ENCODE data around the gene RNF2. TPM values are rescaled to one million over a fixed set of nuclear protein-coding genes. Genes with fewer than 3 reads are reported as not detected.
"Not testable (repeated sequence)": the region's sequence is repeated elsewhere in the genome, so short reads cannot be mapped to it uniquely, and the experiment has no call there.

Gene RNF2
- total RNA-seq, 1 experiment from 2014 or later, result 23.3 TPM

GRCh38 chr1:185063719-185064118, 18.4 kb downstream of the RNF2 start:
- H3K27ac Mint-ChIP-seq (ENCODE audit: unreplicated experiment), result no peak overlapping the region
- intact Hi-C loops (cut with micrococcal nuclease; ENCODE audit: unreplicated experiment), result no loop called here
- peaks cover 6% of the 10 kb centered on the region for H3K4me1 Mint-ChIP-seq (ENCODE audit: low read depth, unreplicated experiment)
- no peaks in the 10 kb centered on the region for H3K36me3 Mint-ChIP-seq (ENCODE audit: insufficient read depth, unreplicated experiment)
- no peak overlapping the region for H3K4me3 Mint-ChIP-seq (ENCODE audit: low read depth, unreplicated experiment)
- DNase-seq, result no peak
- CTCF ChIA-PET, result no interaction called here
- H3K9me3 Mint-ChIP-seq (ENCODE audit: low read depth, unreplicated experiment), result no peaks in the 10 kb centered on the region
- no peak for TF ChIP-seq CTCF (IDR thresholded peaks at IDR 0.05; ENCODE audit: unreplicated experiment)
- H3K27me3 Mint-ChIP-seq (ENCODE audit: unreplicated experiment), result no peaks in the 10 kb centered on the region
- BruUV-seq (replicated peaks), result no TSS peak

- intact Hi-C loops (cut with micrococcal nuclease; ENCODE audit: unreplicated experiment); H3K4me3 Mint-ChIP-seq (ENCODE audit: low read depth, unreplicated experiment); H3K27ac Mint-ChIP-seq (ENCODE audit: unreplicated experiment); BruUV-seq (replicated peaks); H3K9me3 Mint-ChIP-seq (ENCODE audit: low read depth, unreplicated experiment); DNase-seq; H3K27me3 Mint-ChIP-seq (ENCODE audit: unreplicated experiment); H3K36me3 Mint-ChIP-seq (ENCODE audit: insufficient read depth, unreplicated experiment); H3K4me1 Mint-ChIP-seq (ENCODE audit: low read depth, unreplicated experiment); CTCF ChIA-PET: not testable (repeated sequence)
Observed at GRCh38 chr1:185065006-185065405, 19.6 kb downstream of the RNF2 start.

GRCh38 chr1:185066181-185066580, 20.8 kb downstream of the RNF2 start:
- intact Hi-C loops (cut with micrococcal nuclease; ENCODE audit: unreplicated experiment), result no loop called here
- CTCF ChIA-PET, result no interaction called here
- no peak overlapping the region for H3K4me3 Mint-ChIP-seq (ENCODE audit: low read depth, unreplicated experiment)

GRCh38 chr1:185068341-185068740, 23.0 kb downstream of the RNF2 start:
- no peaks in the 10 kb centered on the region for H3K27me3 Mint-ChIP-seq (ENCODE audit: unreplicated experiment)
- H3K4me1 Mint-ChIP-seq (ENCODE audit: low read depth, unreplicated experiment), result peaks cover 6% of the 10 kb centered on the region
- CTCF ChIA-PET, result no interaction called here
- BruUV-seq (replicated peaks), result no TSS peak
- H3K9me3 Mint-ChIP-seq (ENCODE audit: low read depth, unreplicated experiment), result no peaks in the 10 kb centered on the region
- DNase-seq, result no peak
- no peak overlapping the region for H3K4me3 Mint-ChIP-seq (ENCODE audit: low read depth, unreplicated experiment)
- H3K27ac Mint-ChIP-seq (ENCODE audit: unreplicated experiment), result no peak overlapping the region
- intact Hi-C loops (cut with micrococcal nuclease; ENCODE audit: unreplicated experiment), result no loop called here
- no peak for TF ChIP-seq CTCF (IDR thresholded peaks at IDR 0.05; ENCODE audit: unreplicated experiment)
- no peaks in the 10 kb centered on the region for H3K36me3 Mint-ChIP-seq (ENCODE audit: insufficient read depth, unreplicated experiment)

More at GRCh38 chr1:185066181-185066580, 20.8 kb downstream of the RNF2 start:
- H3K27ac Mint-ChIP-seq (ENCODE audit: unreplicated experiment), result no peak overlapping the region
- peaks cover 6% of the 10 kb centered on the region for H3K4me1 Mint-ChIP-seq (ENCODE audit: low read depth, unreplicated experiment)
- DNase-seq, result no peak
- BruUV-seq (replicated peaks), result no TSS peak
- no peaks in the 10 kb centered on the region for H3K27me3 Mint-ChIP-seq (ENCODE audit: unreplicated experiment)
- H3K9me3 Mint-ChIP-seq (ENCODE audit: low read depth, unreplicated experiment), result no peaks in the 10 kb centered on the region
- TF ChIP-seq CTCF (IDR thresholded peaks at IDR 0.05; ENCODE audit: unreplicated experiment), result no peak
- H3K36me3 Mint-ChIP-seq (ENCODE audit: insufficient read depth, unreplicated experiment), result no peaks in the 10 kb centered on the region

- TF ChIP-seq CTCF (IDR thresholded peaks at IDR 0.05; ENCODE audit: unreplicated experiment), result no peak
- Mint-ChIP-seq H3K4me1 (ENCODE audit: low read depth, unreplicated experiment) (peaks cover 6% of the 10 kb centered on the region), H3K27ac (ENCODE audit: unreplicated experiment) (no peak overlapping the region), H3K36me3 (ENCODE audit: insufficient read depth, unreplicated experiment) (no peaks in the 10 kb centered on the region), H3K4me3 (ENCODE audit: low read depth, unreplicated experiment) (no peak overlapping the region), H3K9me3 (ENCODE audit: low read depth, unreplicated experiment) (no peaks in the 10 kb centered on the region), H3K27me3 (ENCODE audit: unreplicated experiment) (no peaks in the 10 kb centered on the region)
- no TSS peak for BruUV-seq (replicated peaks)
- CTCF ChIA-PET, result no interaction called here
- no peak for DNase-seq
- intact Hi-C loops (cut with micrococcal nuclease; ENCODE audit: unreplicated experiment), result no loop called here
Observed at GRCh38 chr1:185069202-185069772, 23.9 kb downstream of the RNF2 start.
